Neuronal stem cell (in vitro differentiated cells): Measurements from ENCODE around the gene NRIP3. TPM values are rescaled to one million over a fixed set of nuclear protein-coding genes. Genes with fewer than 3 reads are reported as not detected.
A peak's percentile ranks its signal among the peaks of the same experiment; 100 is the strongest.

Experiments
- DNase-seq: peaks from one replicate; pipeline ENCODE4 v3.0.0-alpha.2; 2013; ENCODE audit warnings: low spot score
- H2AFZ ChIP-seq: one replicate; pipeline ENCODE4 v1.6.1; 2013; ENCODE audit warnings: mild to moderate bottlenecking, low read length, inconsistent platforms
- H2AK5ac ChIP-seq: 2 replicates; pipeline ENCODE4 v1.6.1; 2013; ENCODE audit warnings: low read depth, mild to moderate bottlenecking, inconsistent platforms, low read length, moderate library complexity, mixed read lengths
- H2BK120ac ChIP-seq: 2 replicates; pipeline ENCODE4 v1.6.1; 2013; ENCODE audit warnings: low read depth, mild to moderate bottlenecking, inconsistent platforms, low read length, moderate library complexity, mixed read lengths
- H2BK12ac ChIP-seq: one replicate; pipeline ENCODE4 v1.6.1; 2013; ENCODE audit warnings: low read length, inconsistent platforms
- H2BK15ac ChIP-seq: 2 replicates; pipeline ENCODE4 v1.6.1; 2013; ENCODE audit warnings: mild to moderate bottlenecking, low read length, inconsistent platforms, mixed read lengths
- H2BK5ac ChIP-seq: one replicate; pipeline ENCODE4 v1.6.1; 2013; ENCODE audit warnings: inconsistent platforms, mild to moderate bottlenecking, low read length, moderate library complexity
- H3K14ac ChIP-seq: one replicate; pipeline ENCODE4 v1.6.1; 2013; ENCODE audit warnings: low read length, inconsistent platforms
- H3K18ac ChIP-seq: 2 replicates; pipeline ENCODE4 v1.6.1; 2013; ENCODE audit warnings: low read length, inconsistent platforms
- H3K23ac ChIP-seq: 2 replicates; pipeline ENCODE4 v1.6.1; 2013; ENCODE audit warnings: low read depth, mild to moderate bottlenecking, mixed read lengths, low read length, inconsistent platforms; ENCODE audit not compliant: poor library complexity
- H3K27ac ChIP-seq: replicated peaks from 3 replicates; pipeline ENCODE4 v1.5.1; 2013; ENCODE audit warnings: low read length, inconsistent platforms
- H3K27me3 ChIP-seq, 3 experiments: 2 replicates each; pipeline ENCODE4 v1.6.1; 2013; ENCODE audit warnings: low read length in 3 of 3, mild to moderate bottlenecking in 2 of 3, inconsistent platforms in 1 of 3, low read depth in 1 of 3, mixed read lengths in 1 of 3, moderate library complexity in 1 of 3; ENCODE audit not compliant: control insufficient read depth in 3 of 3, insufficient read depth in 3 of 3
- H3K36me3 ChIP-seq, 2 donors: replicated peaks in 1 of 2; 2 replicates each; pipeline ENCODE4 v1.6.1; 2013; ENCODE audit warnings: low read length in 2 of 2; ENCODE audit not compliant: control insufficient read depth in 2 of 2, insufficient read depth in 2 of 2
- H3K4ac ChIP-seq: 2 replicates; pipeline ENCODE4 v1.6.1; 2013; ENCODE audit warnings: inconsistent platforms, mild to moderate bottlenecking, low read length, moderate library complexity
- H3K4me1 ChIP-seq, 2 donors: 1 replicate in 1 of 2; 2 replicates in 1 of 2; pipeline ENCODE4 v1.6.1; 2013; ENCODE audit warnings: low read length in 2 of 2, low read depth in 1 of 2; ENCODE audit not compliant: control insufficient read depth in 2 of 2, insufficient read depth in 1 of 2
- H3K4me2 ChIP-seq: one replicate; pipeline ENCODE4 v1.6.1; 2013; ENCODE audit warnings: mild to moderate bottlenecking, low read length, inconsistent platforms; ENCODE audit not compliant: insufficient read depth, poor library complexity, severe bottlenecking
- H3K4me3 ChIP-seq, 2 donors: 2 replicates each; pipeline ENCODE4 v1.5.1; 2013; ENCODE audit warnings: low read length in 2 of 2, mild to moderate bottlenecking in 2 of 2, inconsistent platforms in 1 of 2, moderate library complexity in 1 of 2
- H3K79me1 ChIP-seq: one replicate; pipeline ENCODE4 v1.6.1; 2013; ENCODE audit warnings: low read depth, mild to moderate bottlenecking, inconsistent platforms, low read length, moderate library complexity
- H3K9ac ChIP-seq: one replicate; pipeline ENCODE4 v1.6.1; 2013; ENCODE audit warnings: mild to moderate bottlenecking, low read depth, low read length, inconsistent platforms; ENCODE audit not compliant: poor library complexity
- H3K9me3 ChIP-seq, 2 donors: replicated peaks in 1 of 2; 2 replicates each; pipeline versions ENCODE3 to v1.6.1; 2013; ENCODE audit warnings: low read length in 2 of 2, mild to moderate bottlenecking in 2 of 2, inconsistent platforms in 1 of 2, low read depth in 1 of 2, mixed read lengths in 1 of 2, moderate library complexity in 1 of 2; ENCODE audit not compliant: control insufficient read depth in 2 of 2, insufficient read depth in 1 of 2
- H4K8ac ChIP-seq: one replicate; pipeline ENCODE4 v1.6.1; 2013; ENCODE audit warnings: low read depth, mild to moderate bottlenecking, inconsistent platforms, low read length, moderate library complexity
- H4K91ac ChIP-seq: one replicate; pipeline ENCODE4 v1.6.1; 2013; ENCODE audit warnings: low read length, low read depth, mild to moderate bottlenecking, inconsistent platforms; ENCODE audit not compliant: poor library complexity
- WGBS, 2 donors: extraction: QIAGEN DNeasy Blood & Tissue Kit; methylation state at CpG; one replicate each; pipeline ENCODE4 v1.1.7; 2013; ENCODE audit warnings: missing lambda C conversion rate in 2 of 2, mixed read lengths in 1 of 2; ENCODE audit not compliant: insufficient read length in 2 of 2, insufficient replicate concordance in 1 of 2; ENCODE audit errors: extremely low coverage in 2 of 2; 5-methylcytosine and 5-hydroxymethylcytosine counted together
- polyA plus RNA-seq, 2 experiments: library from polyadenylated mRNA; stranded (reverse); fragments of 200-250 nt; gene quantifications; one replicate each; pipeline ENCODE4 v1.2.3, GENCODE V29; 2013

The NRIP3 gene
- 5.7 TPM for polyA plus RNA-seq (2013, experiment 1 of 2)
- 5.6 TPM for polyA plus RNA-seq (2013, experiment 2 of 2)

GRCh38 chr11:9003573-9004182, at the start of gene NRIP3:
NRIP3 (minus strand) TSS chr11:9004001; CDS start chr11:9003935, 66 bp downstream.
- no peak within 1 kb of the TSS for H3K27ac ChIP-seq
- H3K23ac ChIP-seq: peak within 1 kb of the TSS; percentile 86
- peak within 1 kb of the TSS; percentile 32 for H2AK5ac ChIP-seq
- H4K8ac ChIP-seq: no peak within 1 kb of the TSS
- whole genome bisulfite sequencing, 2 donors: no CpG with 5 or more reads among the region's 83 CpGs
- H2BK15ac ChIP-seq: no peak within 1 kb of the TSS
- H3K4me3 ChIP-seq: peak within 1 kb of the TSS; percentile 42 to 81
- H3K18ac ChIP-seq: peak within 1 kb of the TSS; percentile 92
- peak; percentile 66 for DNase-seq
- H2BK5ac ChIP-seq: no peak within 1 kb of the TSS
- H2BK12ac ChIP-seq: no peak within 1 kb of the TSS
- H2AFZ ChIP-seq: peak within 1 kb of the TSS; percentile 95
- H3K36me3 ChIP-seq: no peaks in the 10 kb centered on the region
- no peaks in the 10 kb centered on the region for H3K9me3 ChIP-seq
- H3K4me2 ChIP-seq: peak within 1 kb of the TSS; percentile 96
- no peaks in the 10 kb centered on the region for H3K79me1 ChIP-seq
- H4K91ac ChIP-seq: no peak within 1 kb of the TSS
- H2BK120ac ChIP-seq: peak within 1 kb of the TSS; percentile 85
- peaks cover 2 to 10% of the 10 kb centered on the region in 2 donors for H3K4me1 ChIP-seq
- H3K9ac ChIP-seq: peak within 1 kb of the TSS; percentile 91
- H3K4ac ChIP-seq: no peak within 1 kb of the TSS
- no peak within 1 kb of the TSS for H3K14ac ChIP-seq
- peaks cover 0 to 96% (median 37%) of the 10 kb centered on the region in 3 experiments for H3K27me3 ChIP-seq

GRCh38 chr11:9052316-9052715, 48.5 kb upstream of the NRIP3 start:
- Histone ChIP-seq H3K9ac (no peak overlapping the region), H3K23ac (no peak overlapping the region), H2AFZ (no peak overlapping the region), H3K4ac (no peak overlapping the region), H2BK15ac (no peak overlapping the region), H2AK5ac (no peak overlapping the region), H3K18ac (no peak overlapping the region), H2BK12ac (no peak overlapping the region), H3K4me1 (peaks cover 6 to 12% of the 10 kb centered on the region in 2 donors), H3K27ac (no peak overlapping the region), H2BK120ac (no peak overlapping the region), H3K27me3 (peaks cover 0 to 8% (median 0%) of the 10 kb centered on the region in 3 experiments), H3K4me3 (no peak overlapping the region), H4K91ac (no peak overlapping the region), H3K4me2 (no peak overlapping the region), H3K14ac (no peak overlapping the region), H2BK5ac (no peak overlapping the region), H3K9me3 (no peaks in the 10 kb centered on the region), H4K8ac (no peak overlapping the region), H3K79me1 (no peaks in the 10 kb centered on the region), H3K36me3 (no peaks in the 10 kb centered on the region)
- WGBS, 2 donors: no CpG with 5 or more reads among the region's 3 CpGs
- no peak for DNase-seq

GRCh38 chr11:9049959-9050358, 46.2 kb upstream of the NRIP3 start:
- no peak overlapping the region for H4K8ac ChIP-seq
- H3K36me3 ChIP-seq: no peaks in the 10 kb centered on the region
- H3K27ac ChIP-seq: no peak overlapping the region
- peaks cover 0 to 5% (median 0%) of the 10 kb centered on the region in 3 experiments for H3K27me3 ChIP-seq
- H3K18ac ChIP-seq: no peak overlapping the region
- no peak overlapping the region for H3K4me3 ChIP-seq
- H3K4me1 ChIP-seq: peaks cover 6 to 14% of the 10 kb centered on the region in 2 donors
- no peak overlapping the region for H2BK15ac ChIP-seq
- no peak overlapping the region for H3K23ac ChIP-seq
- no peak overlapping the region for H3K9ac ChIP-seq
- H3K14ac ChIP-seq: no peak overlapping the region
- no peak overlapping the region for H2AFZ ChIP-seq
- no peak overlapping the region for H2AK5ac ChIP-seq
- H3K79me1 ChIP-seq: no peaks in the 10 kb centered on the region
- no peak overlapping the region for H3K4me2 ChIP-seq
- H2BK12ac ChIP-seq: no peak overlapping the region
- no peak overlapping the region for H4K91ac ChIP-seq
- H2BK5ac ChIP-seq: no peak overlapping the region
- no peak overlapping the region for H3K4ac ChIP-seq
- no peak overlapping the region for H2BK120ac ChIP-seq
- no peak for DNase-seq
- H3K9me3 ChIP-seq: no peaks in the 10 kb centered on the region
- WGBS, 2 donors: no CpG with 5 or more reads among the region's 2 CpGs

GRCh38 chr11:9047964-9048523, 44.2 kb upstream of the NRIP3 start:
- no CpG with 5 or more reads among the region's 9 CpGs for WGBS, 2 donors
- DNase-seq: no peak
- Histone ChIP-seq H3K23ac (no peak overlapping the region), H2AK5ac (no peak overlapping the region), H4K91ac (no peak overlapping the region), H3K18ac (no peak overlapping the region), H3K4me1 (peaks cover 6 to 18% of the 10 kb centered on the region in 2 donors), H3K9me3 (no peaks in the 10 kb centered on the region), H2BK15ac (no peak overlapping the region), H3K27ac (no peak overlapping the region), H3K9ac (no peak overlapping the region), H4K8ac (no peak overlapping the region), H3K79me1 (no peaks in the 10 kb centered on the region), H2BK5ac (no peak overlapping the region), H2BK120ac (no peak overlapping the region), H3K4me2 (no peak overlapping the region), H3K4me3 (no peak overlapping the region), H3K27me3 (peaks cover 0 to 12% (median 0%) of the 10 kb centered on the region in 3 experiments), H3K4ac (no peak overlapping the region), H2BK12ac (no peak overlapping the region), H3K14ac (no peak overlapping the region), H3K36me3 (no peaks in the 10 kb centered on the region), H2AFZ (peak overlapping the region; percentile 39)
